ENCODE data around the gene VWF.

The VWF gene

DNA sequence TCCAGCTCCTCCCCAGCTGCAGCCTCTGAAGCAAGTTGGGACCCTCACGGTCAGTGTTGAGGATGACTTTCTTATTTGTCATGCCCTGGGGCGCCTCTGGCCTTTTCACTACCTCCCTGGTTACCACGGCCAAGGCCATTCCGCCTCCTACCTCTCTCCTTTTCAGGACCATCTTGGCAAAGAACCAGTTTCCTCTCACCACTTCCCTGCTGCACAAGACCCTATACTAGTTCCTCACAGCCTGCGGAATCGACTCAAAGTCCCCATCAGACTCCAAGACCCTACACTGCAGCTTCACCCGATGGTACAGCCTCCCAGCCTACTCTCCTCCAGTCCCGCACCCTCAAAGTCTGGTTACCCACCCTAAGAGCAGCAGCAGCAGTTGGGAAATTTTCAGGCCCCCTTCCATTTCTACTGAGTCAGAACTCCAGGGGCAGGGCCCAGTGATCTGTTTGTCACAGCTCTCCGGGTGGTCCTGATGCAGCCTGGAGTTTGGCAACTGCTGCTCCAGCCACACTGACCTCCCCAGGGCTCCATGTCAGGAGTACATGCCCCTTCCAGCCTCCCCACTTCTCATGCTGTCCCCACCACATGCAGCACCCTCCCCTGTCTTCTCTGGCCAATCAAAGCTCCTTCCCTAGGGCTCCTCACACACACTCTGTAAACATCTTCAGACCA is 5.4 kb downstream of the VWF start:
- Histone ChIP-seq H3K4me1 (ENCODE audit: control insufficient read depth, insufficient read depth, low read depth, low read length) (peaks cover 35% of the 10 kb centered on the region), H3K18ac (ENCODE audit: low read depth in 1 of 2, low read length in 2 of 2) (peak overlapping the region in 1 of 2 experiments; percentile 9), H2BK5ac (ENCODE audit: low read depth, low read length, poor library complexity, severe bottlenecking) (no peak overlapping the region), H4K8ac (ENCODE audit: low read length) (no peak overlapping the region), H3K23ac (ENCODE audit: low read length in 2 of 2) (no peak overlapping the region), H2AFZ (ENCODE audit: low read depth, low read length) (no peak overlapping the region), H3K4ac (ENCODE audit: low read depth in 1 of 2, low read length in 2 of 2) (no peak overlapping the region), H3K27me3 (ENCODE audit: control insufficient read depth in 1 of 2, insufficient read depth in 1 of 2, low read length in 2 of 2) (peaks cover 0 to 28% of the 10 kb centered on the region in 2 experiments), H2BK12ac (ENCODE audit: low read length in 2 of 2) (no peak overlapping the region), H2BK15ac (ENCODE audit: low read depth, poor library complexity, severe bottlenecking) (peak overlapping the region; percentile 12), H3K4me3 (ENCODE audit: insufficient read depth in 1 of 2, low read depth in 1 of 2, low read length in 2 of 2) (no peak overlapping the region), H2BK120ac (ENCODE audit: low read depth, low read length) (no peak overlapping the region), H3K36me3 (ENCODE audit: control insufficient read depth in 1 of 2, insufficient read depth in 2 of 2, low read depth in 1 of 2, low read length in 2 of 2) (no peaks in the 10 kb centered on the region), H3K27ac (ENCODE audit: low read length, poor library complexity, severe bottlenecking) (no peak overlapping the region), H3K9me3 (ENCODE audit: control insufficient read depth, low read length) (no peaks in the 10 kb centered on the region), H3K4me2 (ENCODE audit: low read length, poor library complexity, severe bottlenecking) (no peak overlapping the region), H4K91ac (ENCODE audit: low read length) (no peak overlapping the region), H3K79me1 (replicated peaks; ENCODE audit: low read length, poor library complexity, severe bottlenecking) (no peaks in the 10 kb centered on the region), H3K14ac (ENCODE audit: low read length in 2 of 2) (no peak overlapping the region), H3K9ac (ENCODE audit: low read length) (no peak overlapping the region), H2AK5ac (ENCODE audit: low read length, severe bottlenecking) (no peak overlapping the region)
- 88% methylated on average over 9 of the region's 9 CpGs for WGBS
- no peak for DNase-seq

DNA sequence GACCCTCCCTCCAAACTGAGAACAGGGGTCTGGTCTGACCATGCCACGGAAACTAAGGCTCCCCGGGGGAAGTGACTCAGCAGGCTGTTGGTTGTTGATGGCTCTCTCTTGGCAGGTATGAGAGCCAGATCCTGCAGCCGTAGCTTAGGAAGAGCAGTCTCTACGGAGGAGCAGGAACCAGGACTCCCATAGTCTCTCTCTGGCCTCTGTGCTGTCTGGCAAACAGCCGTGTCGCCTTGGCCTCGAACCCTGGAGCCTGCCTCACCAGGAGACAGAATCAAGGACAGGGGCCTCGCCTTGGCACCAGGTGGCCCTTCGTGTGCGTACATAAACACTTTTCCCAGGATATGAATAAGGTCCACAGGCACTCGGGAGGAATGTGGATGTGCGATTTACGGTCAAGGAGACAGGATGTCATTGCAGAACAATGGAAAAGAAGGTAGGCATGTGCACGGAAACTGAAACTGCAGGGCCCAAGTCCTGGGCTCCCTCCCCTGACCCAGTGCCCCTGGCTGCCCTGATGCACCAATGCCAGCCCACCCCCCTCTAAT is 7.9 kb downstream of the VWF start:
- no peak overlapping the region for H3K4me3 ChIP-seq (ENCODE audit: insufficient read depth in 1 of 2, low read depth in 1 of 2, low read length in 2 of 2)
- no peak overlapping the region for H3K9ac ChIP-seq (ENCODE audit: low read length)
- H3K23ac ChIP-seq (ENCODE audit: low read length in 2 of 2), result no peak overlapping the region
- H3K4ac ChIP-seq (ENCODE audit: low read depth in 1 of 2, low read length in 2 of 2), result no peak overlapping the region
- H3K4me1 ChIP-seq (ENCODE audit: control insufficient read depth, insufficient read depth, low read depth, low read length), result peaks cover 33% of the 10 kb centered on the region
- peak overlapping the region in 1 of 2 experiments; percentile 31 for H2BK12ac ChIP-seq (ENCODE audit: low read length in 2 of 2)
- H4K91ac ChIP-seq (ENCODE audit: low read length), result peak overlapping the region; percentile 62
- H3K18ac ChIP-seq (ENCODE audit: low read depth in 1 of 2, low read length in 2 of 2), result peak overlapping the region; percentile 68 to 69
- no peak overlapping the region for H2AFZ ChIP-seq (ENCODE audit: low read depth, low read length)
- H3K14ac ChIP-seq (ENCODE audit: low read length in 2 of 2), result no peak overlapping the region
- H2AK5ac ChIP-seq (ENCODE audit: low read length, severe bottlenecking), result no peak overlapping the region
- no peak overlapping the region for H2BK15ac ChIP-seq (ENCODE audit: low read depth, poor library complexity, severe bottlenecking)
- H2BK120ac ChIP-seq (ENCODE audit: low read depth, low read length), result no peak overlapping the region
- no peaks in the 10 kb centered on the region for H3K36me3 ChIP-seq (ENCODE audit: control insufficient read depth in 1 of 2, insufficient read depth in 2 of 2, low read depth in 1 of 2, low read length in 2 of 2)
- H3K27ac ChIP-seq (ENCODE audit: low read length, poor library complexity, severe bottlenecking), result no peak overlapping the region
- peaks cover 0 to 18% of the 10 kb centered on the region in 2 experiments for H3K27me3 ChIP-seq (ENCODE audit: control insufficient read depth in 1 of 2, insufficient read depth in 1 of 2, low read length in 2 of 2)
- peak overlapping the region; percentile 8 for H4K8ac ChIP-seq (ENCODE audit: low read length)
- H3K9me3 ChIP-seq (ENCODE audit: control insufficient read depth, low read length), result no peaks in the 10 kb centered on the region
- H2BK5ac ChIP-seq (ENCODE audit: low read depth, low read length, poor library complexity, severe bottlenecking), result no peak overlapping the region
- peak; percentile 66 for DNase-seq
- no peaks in the 10 kb centered on the region for H3K79me1 ChIP-seq (replicated peaks; ENCODE audit: low read length, poor library complexity, severe bottlenecking)
- WGBS, result 28% methylated on average over 14 of the region's 14 CpGs
- H3K4me2 ChIP-seq (ENCODE audit: low read length, poor library complexity, severe bottlenecking), result no peak overlapping the region

DNA sequence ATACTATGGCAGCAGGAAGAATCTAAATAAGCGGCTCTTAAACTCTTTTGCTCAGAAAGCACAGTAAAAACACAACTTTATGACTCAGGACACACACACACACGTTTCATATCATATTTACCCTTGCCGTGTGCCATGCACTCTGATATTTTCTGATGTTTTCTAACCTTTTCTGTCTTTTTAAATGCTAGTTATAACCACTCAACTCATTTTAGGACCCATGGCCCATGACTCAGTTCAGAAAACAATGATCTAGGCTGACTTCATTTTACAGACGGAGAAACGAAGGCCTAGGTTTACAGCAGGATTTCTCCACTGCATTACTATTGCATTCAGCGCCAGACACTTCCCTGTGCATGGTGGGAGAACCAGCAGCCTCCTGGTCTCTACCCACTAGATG is 9.1 kb downstream of the VWF start:
- Histone ChIP-seq H3K4ac (ENCODE audit: low read depth in 1 of 2, low read length in 2 of 2) (peak overlapping the region in 1 of 2 experiments; percentile 10), H3K18ac (ENCODE audit: low read depth in 1 of 2, low read length in 2 of 2) (peak overlapping the region in 1 of 2 experiments; percentile 13), H3K23ac (ENCODE audit: low read length in 2 of 2) (no peak overlapping the region), H2BK120ac (ENCODE audit: low read depth, low read length) (no peak overlapping the region), H3K27ac (ENCODE audit: low read length, poor library complexity, severe bottlenecking) (peak overlapping the region; percentile 33), H2AFZ (ENCODE audit: low read depth, low read length) (no peak overlapping the region), H3K36me3 (ENCODE audit: control insufficient read depth in 1 of 2, insufficient read depth in 2 of 2, low read depth in 1 of 2, low read length in 2 of 2) (no peaks in the 10 kb centered on the region), H4K8ac (ENCODE audit: low read length) (no peak overlapping the region), H3K4me1 (ENCODE audit: control insufficient read depth, insufficient read depth, low read depth, low read length) (peaks cover 28% of the 10 kb centered on the region), H2BK15ac (ENCODE audit: low read depth, poor library complexity, severe bottlenecking) (no peak overlapping the region), H2AK5ac (ENCODE audit: low read length, severe bottlenecking) (no peak overlapping the region), H3K4me3 (ENCODE audit: insufficient read depth in 1 of 2, low read depth in 1 of 2, low read length in 2 of 2) (peak overlapping the region in 1 of 2 experiments; percentile 4), H3K4me2 (ENCODE audit: low read length, poor library complexity, severe bottlenecking) (no peak overlapping the region), H3K79me1 (replicated peaks; ENCODE audit: low read length, poor library complexity, severe bottlenecking) (no peaks in the 10 kb centered on the region), H3K14ac (ENCODE audit: low read length in 2 of 2) (no peak overlapping the region), H3K27me3 (ENCODE audit: control insufficient read depth in 1 of 2, insufficient read depth in 1 of 2, low read length in 2 of 2) (peaks cover 0 to 12% of the 10 kb centered on the region in 2 experiments), H2BK5ac (ENCODE audit: low read depth, low read length, poor library complexity, severe bottlenecking) (no peak overlapping the region), H4K91ac (ENCODE audit: low read length) (no peak overlapping the region), H3K9me3 (ENCODE audit: control insufficient read depth, low read length) (no peaks in the 10 kb centered on the region), H3K9ac (ENCODE audit: low read length) (no peak overlapping the region), H2BK12ac (ENCODE audit: low read length in 2 of 2) (no peak overlapping the region)
- DNase-seq, result no peak
- 84% methylated on average over 6 of the region's 6 CpGs for WGBS

DNA sequence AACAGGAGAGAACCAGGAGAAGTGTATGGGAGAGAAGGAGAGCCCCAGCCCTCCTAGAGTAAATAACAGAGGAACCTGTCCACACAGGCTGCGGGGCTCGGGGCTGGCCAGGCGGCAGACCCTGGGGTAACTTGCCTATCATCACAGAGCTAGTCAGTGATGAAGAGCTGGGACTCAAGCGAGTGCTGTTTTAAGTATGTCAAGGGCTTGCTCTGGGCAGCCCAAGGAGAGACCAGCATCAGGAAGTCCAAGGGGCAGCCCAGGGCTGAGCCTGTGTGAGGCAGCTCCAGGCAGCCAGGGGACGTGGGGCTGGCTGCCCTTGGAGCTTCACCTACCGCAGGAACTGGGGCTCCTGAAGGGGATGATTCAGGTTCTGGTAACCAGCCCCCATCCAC is 10.0 kb downstream of the VWF start:
- peaks cover 0 to 12% of the 10 kb centered on the region in 2 experiments for H3K27me3 ChIP-seq (ENCODE audit: control insufficient read depth in 1 of 2, insufficient read depth in 1 of 2, low read length in 2 of 2)
- no peaks in the 10 kb centered on the region for H3K79me1 ChIP-seq (replicated peaks; ENCODE audit: low read length, poor library complexity, severe bottlenecking)
- H2BK5ac ChIP-seq (ENCODE audit: low read depth, low read length, poor library complexity, severe bottlenecking), result no peak overlapping the region
- H3K27ac ChIP-seq (ENCODE audit: low read length, poor library complexity, severe bottlenecking), result no peak overlapping the region
- no peak overlapping the region for H3K23ac ChIP-seq (ENCODE audit: low read length in 2 of 2)
- H3K9me3 ChIP-seq (ENCODE audit: control insufficient read depth, low read length), result no peaks in the 10 kb centered on the region
- no peak overlapping the region for H3K9ac ChIP-seq (ENCODE audit: low read length)
- no peak overlapping the region for H4K91ac ChIP-seq (ENCODE audit: low read length)
- peaks cover 28% of the 10 kb centered on the region for H3K4me1 ChIP-seq (ENCODE audit: control insufficient read depth, insufficient read depth, low read depth, low read length)
- no peak overlapping the region for H3K14ac ChIP-seq (ENCODE audit: low read length in 2 of 2)
- no peak overlapping the region for H3K4ac ChIP-seq (ENCODE audit: low read depth in 1 of 2, low read length in 2 of 2)
- no peak overlapping the region for H4K8ac ChIP-seq (ENCODE audit: low read length)
- H3K18ac ChIP-seq (ENCODE audit: low read depth in 1 of 2, low read length in 2 of 2), result no peak overlapping the region
- H3K4me3 ChIP-seq (ENCODE audit: insufficient read depth in 1 of 2, low read depth in 1 of 2, low read length in 2 of 2), result no peak overlapping the region
- no peaks in the 10 kb centered on the region for H3K36me3 ChIP-seq (ENCODE audit: control insufficient read depth in 1 of 2, insufficient read depth in 2 of 2, low read depth in 1 of 2, low read length in 2 of 2)
- H2BK12ac ChIP-seq (ENCODE audit: low read length in 2 of 2), result peak overlapping the region in 1 of 2 experiments; percentile 33
- no peak overlapping the region for H2AK5ac ChIP-seq (ENCODE audit: low read length, severe bottlenecking)
- no peak overlapping the region for H2BK120ac ChIP-seq (ENCODE audit: low read depth, low read length)
- H3K4me2 ChIP-seq (ENCODE audit: low read length, poor library complexity, severe bottlenecking), result no peak overlapping the region
- H2AFZ ChIP-seq (ENCODE audit: low read depth, low read length), result no peak overlapping the region
- no peak overlapping the region for H2BK15ac ChIP-seq (ENCODE audit: low read depth, poor library complexity, severe bottlenecking)
- WGBS, result 93% methylated on average over 5 of the region's 6 CpGs
- no peak for DNase-seq

Measured in mesenchymal stem cell (in vitro differentiated cells and primary cell).